Hair follicle dermal papilla cell (primary cell): Measurements from ENCODE around the gene MUC20. TPM values are rescaled to one million over a fixed set of nuclear protein-coding genes. Genes with fewer than 3 reads are reported as not detected.

Experiments used
- small RNA-seq: library from RNA; depleted of rRNA; stranded (forward); fragments of <200 nt; gene quantifications from one replicate; pipeline ENCODE3, GENCODE V24; 2012
- total RNA-seq: library from RNA; depleted of rRNA; stranded (reverse); fragments of >200 nt; gene quantifications from 2 replicates; pipeline ENCODE4 v1.2.3, GENCODE V29; 2012

The MUC20 gene, protein sequence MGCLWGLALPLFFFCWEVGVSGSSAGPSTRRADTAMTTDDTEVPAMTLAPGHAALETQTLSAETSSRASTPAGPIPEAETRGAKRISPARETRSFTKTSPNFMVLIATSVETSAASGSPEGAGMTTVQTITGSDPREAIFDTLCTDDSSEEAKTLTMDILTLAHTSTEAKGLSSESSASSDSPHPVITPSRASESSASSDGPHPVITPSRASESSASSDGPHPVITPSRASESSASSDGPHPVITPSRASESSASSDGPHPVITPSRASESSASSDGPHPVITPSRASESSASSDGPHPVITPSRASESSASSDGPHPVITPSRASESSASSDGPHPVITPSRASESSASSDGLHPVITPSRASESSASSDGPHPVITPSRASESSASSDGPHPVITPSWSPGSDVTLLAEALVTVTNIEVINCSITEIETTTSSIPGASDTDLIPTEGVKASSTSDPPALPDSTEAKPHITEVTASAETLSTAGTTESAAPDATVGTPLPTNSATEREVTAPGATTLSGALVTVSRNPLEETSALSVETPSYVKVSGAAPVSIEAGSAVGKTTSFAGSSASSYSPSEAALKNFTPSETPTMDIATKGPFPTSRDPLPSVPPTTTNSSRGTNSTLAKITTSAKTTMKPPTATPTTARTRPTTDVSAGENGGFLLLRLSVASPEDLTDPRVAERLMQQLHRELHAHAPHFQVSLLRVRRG
- total RNA-seq = 0.49 and 0.65 TPM in 2 replicates

DNA sequence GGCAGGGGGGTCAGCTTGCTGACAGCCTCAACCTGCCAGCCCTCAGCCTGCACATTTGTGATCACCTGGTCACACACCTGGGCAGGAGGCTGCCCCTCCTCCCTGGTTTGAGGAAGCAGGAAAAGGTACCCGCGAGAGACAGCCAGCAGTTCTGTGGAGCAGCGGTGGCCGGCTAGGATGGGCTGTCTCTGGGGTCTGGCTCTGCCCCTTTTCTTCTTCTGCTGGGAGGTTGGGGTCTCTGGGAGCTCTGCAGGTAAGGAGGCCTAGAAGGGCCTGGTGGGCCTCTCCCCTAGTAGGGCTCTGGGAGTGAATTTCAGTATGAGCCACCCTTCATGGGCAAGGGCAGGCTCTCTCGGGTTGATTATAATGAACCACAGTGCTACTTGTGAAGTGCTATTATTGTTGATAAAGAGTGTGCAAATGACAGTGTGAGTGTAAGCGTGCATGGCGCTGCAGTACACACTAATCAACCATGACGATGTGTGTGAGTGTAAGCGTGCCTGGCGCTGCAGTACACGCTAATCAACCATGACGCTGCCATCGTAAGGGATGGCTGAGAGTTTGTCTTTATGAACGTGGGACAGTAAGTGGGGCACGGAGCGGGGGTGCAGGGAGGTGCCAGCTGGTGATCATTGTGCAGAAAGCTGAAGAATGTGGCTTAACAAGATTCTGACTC lies at the start of gene MUC20:
Gene MUC20, plus strand, starts transcription at position 148 of the 676 bp plus-strand sequence. Its CDS starts 30 bp downstream, at position 178.

Small RNAs within 50 kb of the gene (small RNA-seq; reads per million reads assigned to genes)
- gene MIR570 = not detected

Other genes with a start within 250 kb of the MUC20 start
- 62.7 and 122 TPM in 2 replicates for gene PPP1R2, start 177.7 kb upstream of the MUC20 start, total RNA-seq
- gene APOD, start 137.0 kb upstream of the MUC20 start, total RNA-seq = 8.6 and 12.0 TPM in 2 replicates
- gene MUC4, start 91.0 kb downstream of the MUC20 start, total RNA-seq = not detected in 2 replicates
- 16.2 and 23.7 TPM in 2 replicates for gene TNK2, start 187.6 kb downstream of the MUC20 start, total RNA-seq